ENCODE results near the gene ANKRD2.
A peak's percentile ranks its signal among the peaks of the same experiment; 100 is the strongest.
"Not testable (repeated sequence)": the region's sequence is repeated elsewhere in the genome, so short reads cannot be mapped to it uniquely, and the experiment has no call there.

Gene ANKRD2

GRCh38 chr10:97571622-97572021 is 957 bp upstream of the ANKRD2 start:
- TF ChIP-seq CTCF (conservative IDR thresholded peaks at IDR 0.05; ENCODE audit: low read depth): no peak
- H3K27ac ChIP-seq: peak overlapping the region; percentile 99
- peak; percentile 94 for DNase-seq (ENCODE audit: low spot score)
- CTCF ChIA-PET: interaction anchor here (0.5 to 3.8 kb wide), 18 partner anchors 12 to 105 kb away, joined by 3 to 35 read pairs (median 4); partner anchors contain the start of gene C10orf62
- POLR2A ChIA-PET (ENCODE audit: low non-redundant PET): interaction anchor here (0.6 kb wide), 1 partner anchor 70 kb away, joined by 5 read pairs; no protein-coding TSS in a partner anchor

DNA sequence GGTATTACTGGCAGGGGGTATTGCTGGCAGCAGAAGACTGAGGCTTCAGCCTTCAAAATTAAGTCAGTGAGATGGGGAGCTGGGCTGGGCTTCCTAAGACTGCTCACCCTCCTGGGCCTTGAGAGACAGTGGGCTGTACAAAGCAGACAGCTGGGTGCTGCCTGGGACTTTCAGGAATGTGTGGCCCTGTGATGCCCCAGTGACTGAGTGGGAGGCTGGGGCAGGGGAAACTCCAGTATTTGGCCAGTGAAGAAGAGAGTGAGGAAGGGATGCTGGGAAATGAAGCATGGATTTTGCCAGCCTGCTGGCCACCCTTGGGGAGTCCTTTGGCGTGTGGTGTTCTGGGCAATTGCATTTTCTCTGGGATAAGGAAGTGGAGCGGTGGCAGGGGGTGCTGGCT is 442 bp downstream of the ANKRD2 start:
- DNase-seq (ENCODE audit: low spot score): no peak
- CTCF ChIA-PET: interaction anchor here (0.6 to 3.8 kb wide), 9 partner anchors 11 to 474 kb away, joined by 3 to 35 read pairs (median 5); partner anchors contain the start of gene C10orf62
- H3K27ac ChIP-seq: peak overlapping the region; percentile 99
- POLR2A ChIA-PET (ENCODE audit: low non-redundant PET): no interaction called here
- TF ChIP-seq CTCF (conservative IDR thresholded peaks at IDR 0.05; ENCODE audit: low read depth): no peak

GRCh38 chr10:97573672-97574071 is 1.1 kb downstream of the ANKRD2 start:
- no peak for TF ChIP-seq CTCF (conservative IDR thresholded peaks at IDR 0.05; ENCODE audit: low read depth)
- CTCF ChIA-PET: interaction anchor here (1.0 to 3.8 kb wide), 3 partner anchors 20 to 39 kb away, joined by 3 to 30 read pairs (median 16); no protein-coding TSS in a partner anchor
- peak overlapping the region; percentile 99 for H3K27ac ChIP-seq
- no peak for DNase-seq (ENCODE audit: low spot score)
- POLR2A ChIA-PET (ENCODE audit: low non-redundant PET): interaction anchor here (0.6 kb wide), 1 partner anchor 36 kb away, joined by 3 read pairs; no protein-coding TSS in a partner anchor

DNA sequence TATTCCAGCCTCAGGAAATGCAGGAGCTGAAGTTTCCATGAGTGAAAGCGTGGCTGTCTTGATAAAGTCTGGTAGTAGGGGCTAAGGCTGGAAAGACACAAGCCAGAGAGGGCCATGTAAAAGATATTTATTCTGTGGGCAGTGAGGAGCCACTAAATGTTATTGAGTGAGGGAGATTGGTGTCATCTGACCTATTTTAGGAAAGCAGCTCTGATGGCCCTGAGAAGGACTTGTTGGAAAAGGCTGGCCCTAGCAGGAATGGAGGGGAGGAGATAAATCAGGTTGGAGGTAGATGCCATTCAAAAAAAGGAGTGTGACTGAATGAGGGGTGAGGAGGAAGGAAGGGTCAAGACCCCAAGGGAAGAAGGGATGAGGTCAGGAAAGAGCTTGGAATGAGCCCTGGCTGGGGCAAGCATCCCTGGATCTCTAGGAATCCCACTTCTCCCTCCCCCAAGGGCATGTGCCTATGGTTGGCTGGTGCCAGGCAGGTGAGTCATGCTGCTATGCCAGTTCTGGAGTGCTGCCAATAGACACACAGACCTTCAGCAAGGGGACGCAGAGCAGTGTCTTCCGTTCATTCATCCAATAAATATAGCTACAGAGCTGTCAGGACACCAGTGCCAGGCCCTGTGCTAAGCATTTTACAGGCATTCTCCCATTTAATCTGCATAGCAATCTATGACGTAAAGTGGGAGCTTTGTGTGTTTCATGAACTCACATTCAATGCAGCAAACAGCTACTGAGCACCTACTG is 2.0 kb downstream of the ANKRD2 start:
- CTCF ChIA-PET: interaction anchor here (0.9 to 2.8 kb wide), 4 partner anchors 21 to 95 kb away, joined by 3 to 16 read pairs (median 3); no protein-coding TSS in a partner anchor
- DNase-seq (ENCODE audit: low spot score): peak; percentile 99

GRCh38 chr10:97575127-97575668 is 2.6 kb downstream of the ANKRD2 start:
- TF ChIP-seq CTCF (conservative IDR thresholded peaks at IDR 0.05; ENCODE audit: low read depth): no peak
- CTCF ChIA-PET: interaction anchor here (1.1 to 2.8 kb wide), 2 partner anchors 37 to 94 kb away, joined by 3 to 16 read pairs; no protein-coding TSS in a partner anchor
- peak; percentile 47 for DNase-seq (ENCODE audit: low spot score)
- POLR2A ChIA-PET (ENCODE audit: low non-redundant PET): interaction anchor here (0.6 kb wide), 2 partner anchors 47 to 67 kb away, joined by 3 to 4 read pairs; no protein-coding TSS in a partner anchor
- peak overlapping the region; percentile 99 for H3K27ac ChIP-seq

More for the DNA sequence above, 2.0 kb downstream of the ANKRD2 start:
- no peak for TF ChIP-seq CTCF (conservative IDR thresholded peaks at IDR 0.05; ENCODE audit: low read depth)
- peak overlapping the region; percentile 99 for H3K27ac ChIP-seq
- POLR2A ChIA-PET (ENCODE audit: low non-redundant PET): interaction anchor here (0.6 kb wide), 3 partner anchors 20 to 67 kb away, joined by 3 to 8 read pairs (median 4); no protein-coding TSS in a partner anchor

GRCh38 chr10:97576487-97576886 is 3.9 kb downstream of the ANKRD2 start:
- peak overlapping the region; percentile 99 for H3K27ac ChIP-seq
- DNase-seq (ENCODE audit: low spot score); POLR2A ChIA-PET (ENCODE audit: low non-redundant PET): not testable (repeated sequence)
- CTCF ChIA-PET: interaction anchor here (0.5 to 2.8 kb wide), 4 partner anchors 23 to 1875 kb away, joined by 3 to 16 read pairs (median 4); no protein-coding TSS in a partner anchor
